ENCODE measurements around the gene DNAJB1. TPM values are rescaled to one million over a fixed set of nuclear protein-coding genes. Genes with fewer than 3 reads are reported as not detected.

The DNAJB1 gene
- total RNA-seq, 1 donor from 2014 or later: 79.8 TPM

- DNase-seq: peak; percentile 82
These were observed 45.8 kb downstream of the DNAJB1 start for GRCh38 chr19:14472202-14472938.

- DNase-seq: no peak
These were observed 46.6 kb downstream of the DNAJB1 start for GRCh38 chr19:14471436-14472187.

DNA sequence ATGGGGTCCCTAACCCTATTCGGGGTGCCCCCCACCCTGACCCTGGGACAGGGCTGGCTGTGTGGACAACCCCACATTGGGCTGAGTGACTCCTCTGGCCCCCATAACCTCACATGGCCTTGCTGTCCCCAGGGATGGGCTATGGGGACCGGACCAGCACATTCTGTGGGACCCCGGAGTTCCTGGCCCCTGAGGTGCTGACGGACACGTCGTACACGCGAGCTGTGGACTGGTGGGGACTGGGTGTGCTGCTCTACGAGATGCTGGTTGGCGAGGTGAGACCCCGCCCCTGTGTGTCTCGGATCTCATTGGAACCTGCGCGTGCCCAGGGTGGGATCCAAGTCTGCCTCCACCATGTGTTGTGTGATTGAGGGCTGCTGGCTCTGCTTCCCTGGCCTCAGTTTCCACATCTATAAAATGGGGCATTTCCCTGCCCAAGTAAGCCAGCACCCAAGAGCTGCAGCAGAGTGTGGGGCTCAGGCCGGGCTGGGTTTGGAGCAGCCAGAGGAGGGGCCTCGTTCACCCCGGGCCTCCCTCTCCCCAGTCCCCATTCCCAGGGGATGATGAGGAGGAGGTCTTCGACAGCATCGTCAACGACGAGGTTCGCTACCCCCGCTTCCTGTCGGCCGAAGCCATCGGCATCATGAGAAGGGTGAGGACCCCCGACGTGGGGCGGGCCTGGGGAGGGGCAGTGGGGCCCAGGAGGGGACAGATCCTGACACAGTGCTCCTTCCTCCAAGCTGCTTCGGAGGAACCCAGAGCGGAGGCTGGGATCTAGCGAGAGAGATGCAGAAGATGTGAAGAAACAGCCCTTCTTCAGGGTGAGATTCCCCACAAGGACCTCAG lies 47.9 kb downstream of the DNAJB1 start:
- no peak for DNase-seq

DNA sequence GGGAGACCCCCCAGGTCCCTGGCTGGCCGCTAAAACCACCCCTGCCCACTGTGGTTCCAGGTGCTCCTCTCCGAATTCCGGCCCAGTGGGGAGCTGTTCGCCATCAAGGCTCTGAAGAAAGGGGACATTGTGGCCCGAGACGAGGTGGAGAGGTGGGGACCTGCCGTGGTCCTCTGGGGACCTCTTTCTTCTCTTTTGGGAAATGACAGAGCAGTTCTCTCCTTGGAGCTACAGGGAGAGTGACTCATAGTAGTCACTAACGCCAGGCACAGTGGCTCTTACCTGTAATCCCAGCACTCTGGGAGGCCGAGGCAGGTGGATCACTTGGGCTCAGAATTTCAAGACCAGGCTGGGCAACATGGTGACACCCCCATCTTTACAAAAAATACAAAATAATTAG lies 50.4 kb downstream of the DNAJB1 start:
- DNase-seq: no peak

DNA sequence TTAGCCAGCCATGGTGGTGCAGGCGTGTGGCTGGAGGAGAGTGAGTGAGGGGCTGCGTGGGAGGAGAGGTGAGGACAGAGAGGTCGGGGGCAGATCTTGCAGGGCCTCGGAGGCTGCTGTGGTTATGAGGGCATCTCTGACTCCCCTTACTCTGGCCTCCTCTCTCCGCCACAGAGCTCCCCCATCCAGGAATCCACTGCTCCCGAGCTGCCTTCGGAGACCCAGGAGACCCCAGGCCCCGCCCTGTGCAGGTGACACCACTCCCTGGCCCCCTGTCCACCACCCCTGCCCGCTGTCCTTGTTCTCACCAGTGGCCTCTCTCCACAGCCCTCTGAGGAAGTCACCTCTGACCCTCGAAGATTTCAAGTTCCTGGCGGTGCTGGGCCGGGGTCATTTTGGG lies 50.8 kb downstream of the DNAJB1 start:
- DNase-seq: no peak

Small RNA genes within 50 kb of the gene (small RNA-seq; reads per million reads assigned to genes)
- not detected for gene SNRPGP15 (ENCODE audit: low replicate concordance)

Other genes starting within 250 kb of the DNAJB1 start
- gene ADGRE5, start 137.0 kb downstream of the DNAJB1 start, total RNA-seq: 32.5 TPM
- 48.2 TPM for gene DDX39A, start 99.1 kb downstream of the DNAJB1 start, total RNA-seq
- 83.0 TPM for gene PKN1, start 85.1 kb downstream of the DNAJB1 start, total RNA-seq
- gene PTGER1, start 43.0 kb downstream of the DNAJB1 start, total RNA-seq: not detected
- 98.8 TPM for gene GIPC1, start 22.3 kb downstream of the DNAJB1 start, total RNA-seq
- gene TECR, start 11.2 kb upstream of the DNAJB1 start, total RNA-seq: 74.2 TPM
- gene NDUFB7, start 53.7 kb upstream of the DNAJB1 start, total RNA-seq: 280 TPM
- 1.0 TPM for gene CLEC17A, start 64.7 kb upstream of the DNAJB1 start, total RNA-seq
- gene ADGRE3, start 156.4 kb upstream of the DNAJB1 start, total RNA-seq: not detected
- gene ZNF333, start 171.7 kb upstream of the DNAJB1 start, total RNA-seq: 18.1 TPM